CD4-positive, alpha-beta T cell treated with Interleukin-6 at 100 ng/mL for 8 hours (primary cell): Measurements from ENCODE around the gene CD300A.

Experiments used
- DNase-seq: peaks from one replicate; pipeline ENCODE4 v3.0.0-alpha.2; 2020; ENCODE audit warnings: mixed read lengths, low spot score

Gene CD300A

DNA sequence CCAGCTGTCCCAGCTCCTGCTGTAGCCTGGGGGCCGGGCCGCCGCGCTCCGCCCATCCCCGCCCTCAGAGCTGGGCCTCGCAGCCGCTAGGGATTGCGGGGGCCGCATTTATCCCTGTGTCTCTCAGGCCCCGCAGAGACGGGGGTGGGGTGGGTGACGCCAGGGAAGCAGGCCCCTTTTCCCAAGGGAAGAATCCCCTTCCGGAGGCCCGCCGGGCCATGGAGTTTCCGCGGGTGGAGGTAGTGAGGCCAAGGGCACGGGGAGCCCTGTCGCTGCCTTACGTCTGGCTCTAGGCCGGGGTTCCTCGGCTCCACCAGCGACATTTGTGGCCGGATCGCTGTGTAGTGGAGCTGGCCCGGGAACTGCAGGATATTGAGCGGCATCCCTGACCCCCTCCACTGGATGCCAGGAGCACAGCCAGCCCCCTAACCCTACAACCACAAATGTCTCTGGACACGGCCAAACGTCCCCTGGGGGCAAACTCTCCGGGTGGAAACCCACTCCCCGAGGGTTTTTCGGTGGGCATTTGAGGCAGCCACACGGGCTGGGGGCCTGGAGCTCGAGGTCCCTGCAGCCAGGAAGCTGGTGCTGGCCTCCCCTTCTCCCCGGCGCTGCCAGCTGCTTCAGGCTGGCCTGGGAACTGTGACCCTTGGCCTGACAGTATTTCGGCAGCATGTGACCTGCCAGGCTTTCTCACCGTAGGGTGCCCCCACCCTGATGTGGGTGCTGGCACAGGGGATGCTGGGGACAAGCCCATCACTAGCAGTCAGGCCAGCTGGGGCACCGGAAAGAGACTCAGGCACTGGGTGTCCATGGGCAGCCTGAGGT lies 12.0 kb upstream of the CD300A start:
- DNase-seq: no peak

- no peak for DNase-seq
These were observed 11.3 kb upstream of the CD300A start for GRCh38 chr17:74455025-74455545.

- no peak for DNase-seq
These were observed 10.6 kb upstream of the CD300A start for GRCh38 chr17:74455821-74456220.

DNA sequence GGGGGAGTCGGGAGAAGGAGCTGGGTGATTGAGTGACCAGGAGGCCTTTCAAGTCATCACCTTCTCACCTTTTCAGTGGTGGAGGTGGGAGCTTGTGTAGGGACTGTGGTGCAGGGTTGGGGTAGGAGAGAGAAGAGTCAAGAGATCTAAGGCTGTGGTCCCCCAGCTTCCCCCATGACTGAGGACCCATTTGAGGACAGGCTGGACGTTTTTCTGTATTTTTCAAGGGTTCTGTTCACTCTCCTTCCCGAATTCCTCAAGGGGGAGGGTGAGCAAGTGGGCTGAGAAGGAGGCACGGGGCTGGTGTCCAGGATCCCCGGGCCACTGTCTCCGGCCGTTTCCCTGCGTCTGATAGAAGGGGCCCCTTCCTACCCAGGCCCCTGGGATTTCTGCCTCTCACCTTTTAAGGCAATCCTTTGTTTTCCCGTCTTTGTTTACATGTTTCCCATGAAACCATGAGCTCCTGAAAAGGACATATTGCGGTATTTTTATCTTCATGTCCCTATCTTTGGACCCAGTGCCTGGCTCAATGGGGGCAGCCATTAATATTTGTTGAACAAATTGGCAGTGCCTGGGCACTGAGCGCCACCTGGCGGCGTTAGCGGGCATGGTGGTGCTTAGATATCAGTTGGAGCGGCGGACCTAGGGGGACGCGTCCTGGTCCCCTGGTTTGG lies 9.2 kb upstream of the CD300A start:
- DNase-seq: peak; percentile 66

DNA sequence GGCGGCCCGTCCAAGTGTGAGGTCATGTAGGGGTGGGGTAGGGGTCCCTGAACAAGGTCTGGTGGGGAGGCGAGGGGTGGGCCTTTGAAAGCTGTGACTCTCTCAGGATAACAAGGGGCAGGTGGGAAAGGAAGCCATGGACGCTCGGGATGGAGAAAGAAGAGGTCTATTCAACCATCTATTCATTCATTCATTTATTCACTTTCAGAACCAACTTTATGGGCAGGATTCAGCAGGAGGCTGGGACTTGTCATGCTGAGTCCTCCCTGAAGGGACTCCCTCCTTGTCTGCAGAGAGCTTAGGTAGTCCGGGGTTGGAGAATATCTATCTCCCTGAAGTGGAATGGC lies 8.6 kb upstream of the CD300A start:
- no peak for DNase-seq

DNA sequence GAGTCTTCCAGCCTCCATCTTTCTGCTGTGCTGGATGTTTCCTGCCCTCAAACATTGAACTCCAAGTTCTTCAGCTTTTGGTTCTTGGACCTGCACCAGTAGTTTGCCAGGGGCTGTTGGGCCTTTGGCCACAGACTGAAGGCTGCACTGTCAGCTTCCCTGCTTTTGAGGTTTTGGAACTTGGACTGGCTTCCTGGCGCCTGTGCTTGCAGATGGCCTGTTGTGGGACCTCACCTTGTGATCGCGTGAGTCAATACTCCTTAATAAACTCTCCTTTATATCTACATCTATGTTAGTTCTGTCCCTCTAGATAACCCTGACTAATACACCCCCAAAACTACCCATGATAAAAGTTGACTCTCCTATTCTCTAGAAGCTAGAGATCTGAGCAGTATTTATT lies 7.6 kb upstream of the CD300A start:
- DNase-seq: no peak

- no peak for DNase-seq
These were observed 6.8 kb upstream of the CD300A start for GRCh38 chr17:74459622-74460021.

DNA sequence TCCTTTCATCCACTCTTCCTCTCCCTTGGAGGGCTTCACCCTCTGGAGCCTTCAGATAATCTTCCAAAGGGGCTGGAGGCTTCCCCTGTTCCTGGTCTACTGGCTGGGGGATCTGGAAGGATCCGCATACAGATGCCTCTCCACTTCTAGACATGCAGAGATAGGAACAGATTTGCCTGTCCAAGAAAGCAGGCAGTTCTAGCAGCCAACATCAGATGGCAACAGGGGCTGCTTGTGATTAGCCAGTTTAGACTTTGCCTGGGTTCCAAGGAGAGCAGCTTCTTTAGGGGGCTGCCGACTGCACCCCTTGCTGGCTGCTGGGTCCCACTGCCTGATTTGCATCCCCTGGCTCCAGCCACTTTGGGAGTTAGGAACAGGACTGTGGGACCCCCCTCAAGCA lies 6.2 kb upstream of the CD300A start:
- no peak for DNase-seq

DNA sequence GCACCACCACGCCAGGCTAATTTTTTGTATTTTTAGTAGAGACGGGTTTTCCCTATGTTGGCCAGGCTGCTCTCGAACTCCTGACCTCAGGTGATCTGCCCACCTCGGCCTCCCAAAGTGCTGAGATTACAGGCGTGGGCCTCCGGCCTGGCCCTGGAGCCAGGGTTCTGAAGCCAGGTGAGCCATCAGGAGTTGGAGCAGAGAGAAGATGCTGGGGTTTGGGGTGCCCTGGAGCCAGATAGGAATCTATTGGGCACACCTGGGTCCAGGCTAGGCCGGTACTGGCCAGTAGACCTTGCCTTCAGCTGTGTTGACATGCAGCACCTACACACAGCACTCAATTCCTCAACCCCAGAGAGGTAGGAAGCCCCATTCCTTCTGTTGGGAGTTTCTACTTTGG lies 5.4 kb upstream of the CD300A start:
- DNase-seq: no peak

DNA sequence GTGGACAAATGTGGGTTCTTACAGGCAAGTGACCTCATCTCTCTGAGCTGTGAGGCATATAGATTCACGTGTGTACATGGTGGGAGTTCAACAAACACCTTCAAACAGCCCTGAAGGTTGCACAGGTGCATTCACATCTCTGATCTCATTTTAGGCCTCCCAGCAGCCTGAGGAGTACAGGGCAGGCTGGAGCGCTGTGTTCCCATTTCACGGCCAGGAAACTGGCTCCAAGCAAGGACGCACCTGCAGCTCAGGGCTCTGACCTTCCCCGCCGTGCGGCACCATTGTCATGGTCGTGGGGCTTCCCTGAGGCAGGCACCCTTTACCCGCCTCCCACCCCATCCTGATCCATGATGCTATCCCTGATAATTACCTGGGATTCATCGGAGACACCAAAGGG lies 4.8 kb upstream of the CD300A start:
- DNase-seq: no peak

- no peak for DNase-seq
These were observed 1.6 kb upstream of the CD300A start for GRCh38 chr17:74464730-74465377.

- no peak for DNase-seq
These were observed 890 bp upstream of the CD300A start for GRCh38 chr17:74465378-74466110.

GRCh38 chr17:74466828-74467184 lies 372 bp downstream of the CD300A start:
- peak; percentile 34 for DNase-seq

DNA sequence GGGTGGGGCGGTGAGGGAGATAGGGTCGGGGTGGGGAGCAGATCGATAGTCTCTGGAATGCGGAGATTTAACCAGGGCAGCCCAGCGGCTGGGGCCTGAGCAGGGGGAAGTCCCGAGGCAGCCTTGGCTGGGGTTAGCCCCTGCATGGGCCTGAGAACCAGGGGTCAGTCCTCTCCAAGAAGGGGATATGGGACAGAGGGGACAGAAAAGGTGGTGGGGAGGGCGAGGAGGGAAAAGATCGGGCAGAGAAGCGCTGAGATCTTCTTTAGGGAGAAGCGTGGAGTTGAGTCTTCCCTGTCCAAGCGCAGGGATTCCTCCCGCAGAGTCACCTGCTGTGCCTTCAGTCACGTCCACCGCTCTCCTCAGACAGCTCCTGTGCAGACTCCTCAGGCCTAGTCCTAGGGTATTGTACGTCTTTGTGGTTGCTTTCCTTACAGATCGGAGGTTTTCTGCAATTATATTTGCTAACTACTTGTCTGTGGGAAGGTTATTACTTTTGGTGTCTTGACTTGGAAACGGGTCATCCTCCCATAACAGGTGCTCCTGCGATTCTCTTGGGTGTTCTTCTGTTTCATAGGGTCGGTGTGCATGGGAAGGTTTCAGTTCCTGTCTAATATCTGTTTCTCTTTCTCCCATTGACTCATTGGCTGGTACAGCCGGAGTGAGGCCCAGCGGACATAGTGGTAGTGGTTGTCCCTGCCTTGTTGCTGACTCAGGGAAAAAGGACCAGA lies 952 bp downstream of the CD300A start:
- DNase-seq: peak; percentile 13

DNA sequence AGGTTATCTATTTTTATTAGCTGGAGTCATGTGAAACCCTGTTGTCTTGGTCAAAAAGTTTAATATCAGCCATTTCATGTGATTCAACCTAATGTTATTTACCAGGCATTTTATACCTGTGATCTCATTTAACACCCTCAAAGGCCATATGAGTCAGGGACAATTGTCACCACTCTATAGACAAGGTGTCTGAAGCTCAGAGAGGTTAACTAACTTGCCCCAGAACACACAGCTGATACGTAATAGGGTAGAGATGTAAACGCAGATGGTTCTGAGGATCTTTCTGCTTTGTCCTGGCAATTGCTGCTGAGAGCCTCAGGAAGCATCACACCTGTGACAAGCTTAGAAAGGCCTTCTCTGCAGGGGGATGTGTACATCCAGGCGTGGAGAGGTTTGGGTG lies 4.9 kb downstream of the CD300A start:
- no peak for DNase-seq

DNA sequence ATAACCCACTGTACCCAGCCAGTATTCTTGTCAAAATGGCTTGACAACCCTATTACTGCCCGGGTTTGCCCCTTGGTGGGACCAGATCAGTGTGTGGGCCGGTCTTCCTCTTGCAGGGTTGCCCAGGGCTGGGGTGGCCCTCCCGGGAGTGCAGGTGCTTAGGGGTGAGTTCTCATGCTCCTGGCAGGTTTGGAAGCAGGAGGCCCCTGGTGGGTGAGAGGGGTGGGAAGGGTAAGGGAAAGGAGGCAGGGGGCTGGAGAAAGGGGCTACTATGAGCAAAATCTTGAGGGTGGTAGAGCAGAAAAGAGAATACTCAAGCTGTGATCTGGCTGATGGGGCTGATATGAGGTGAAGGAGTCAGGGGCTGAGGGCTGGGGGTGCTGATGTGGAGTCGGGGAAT lies 6.5 kb downstream of the CD300A start:
- no peak for DNase-seq

DNA sequence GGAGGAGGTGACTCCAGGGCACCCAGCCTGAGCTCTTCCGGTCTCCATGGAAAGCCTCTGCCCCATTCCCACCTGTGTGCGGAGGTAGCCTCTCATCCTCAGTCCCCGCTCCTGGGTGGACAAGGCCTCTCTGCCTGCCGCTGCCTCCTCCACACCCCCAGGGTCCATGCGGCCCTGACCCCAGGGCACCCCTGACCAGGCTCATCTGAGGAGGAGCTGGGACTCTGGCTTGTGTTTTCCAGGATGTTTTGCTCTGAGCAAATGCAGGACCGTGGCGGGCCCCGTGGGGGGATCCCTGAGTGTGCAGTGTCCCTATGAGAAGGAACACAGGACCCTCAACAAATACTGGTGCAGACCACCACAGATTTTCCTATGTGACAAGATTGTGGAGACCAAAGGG lies 6.9 kb downstream of the CD300A start:
- DNase-seq: no peak

- peak; percentile 47 for DNase-seq
These were observed 7.8 kb downstream of the CD300A start for GRCh38 chr17:74474043-74474792.

GRCh38 chr17:74475189-74475588 lies 8.8 kb downstream of the CD300A start:
- DNase-seq: no peak

- no peak for DNase-seq
These were observed 11.0 kb downstream of the CD300A start for GRCh38 chr17:74477411-74477810.
